Testis (tissue), 2 donors: Measurements from ENCODE around the gene CHCHD3.

ENCODE experiments used
- POLR2A ChIP-seq: fragments of 450-650 bp; IDR thresholded peaks from one replicate; pipeline ENCODE4 v1.6.1; 2017; ENCODE audit warnings: antibody characterized with exemption, mild to moderate bottlenecking, moderate library complexity
- TF ChIP-seq, protein P1 (sequence below), 3 experiments: fragments of 450-650 bp in 2 of 3; fragments of 200-600 bp in 1 of 3; sonication (generic) in 1 of 3; IDR thresholded peaks; one replicate each; pipeline ENCODE4 v1.5.1; 2016 to 2019; ENCODE audit warnings: antibody characterized with exemption in 3 of 3, mild to moderate bottlenecking in 2 of 3, moderate library complexity in 1 of 3

DNA sequence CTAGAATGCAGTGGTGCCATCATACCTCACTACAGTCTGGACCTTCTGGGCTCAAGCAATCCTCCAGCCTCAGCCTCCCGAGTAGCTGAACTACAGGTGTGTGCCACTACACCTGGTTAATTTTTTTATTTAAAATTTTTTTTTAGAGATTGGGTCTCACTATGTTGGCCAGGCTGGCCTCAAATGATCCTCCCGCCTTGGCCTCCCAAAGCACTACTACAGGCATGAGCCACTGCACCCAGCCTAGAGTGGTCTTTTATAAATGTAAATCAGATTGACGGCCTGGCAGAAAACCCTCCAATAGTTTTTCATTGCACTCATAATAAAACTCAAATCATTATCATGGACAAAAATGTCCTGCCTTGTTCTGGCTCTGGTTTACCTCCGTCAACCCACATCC lies 303.9 kb downstream of the CHCHD3 start:
- TF ChIP-seq, protein P1, sequence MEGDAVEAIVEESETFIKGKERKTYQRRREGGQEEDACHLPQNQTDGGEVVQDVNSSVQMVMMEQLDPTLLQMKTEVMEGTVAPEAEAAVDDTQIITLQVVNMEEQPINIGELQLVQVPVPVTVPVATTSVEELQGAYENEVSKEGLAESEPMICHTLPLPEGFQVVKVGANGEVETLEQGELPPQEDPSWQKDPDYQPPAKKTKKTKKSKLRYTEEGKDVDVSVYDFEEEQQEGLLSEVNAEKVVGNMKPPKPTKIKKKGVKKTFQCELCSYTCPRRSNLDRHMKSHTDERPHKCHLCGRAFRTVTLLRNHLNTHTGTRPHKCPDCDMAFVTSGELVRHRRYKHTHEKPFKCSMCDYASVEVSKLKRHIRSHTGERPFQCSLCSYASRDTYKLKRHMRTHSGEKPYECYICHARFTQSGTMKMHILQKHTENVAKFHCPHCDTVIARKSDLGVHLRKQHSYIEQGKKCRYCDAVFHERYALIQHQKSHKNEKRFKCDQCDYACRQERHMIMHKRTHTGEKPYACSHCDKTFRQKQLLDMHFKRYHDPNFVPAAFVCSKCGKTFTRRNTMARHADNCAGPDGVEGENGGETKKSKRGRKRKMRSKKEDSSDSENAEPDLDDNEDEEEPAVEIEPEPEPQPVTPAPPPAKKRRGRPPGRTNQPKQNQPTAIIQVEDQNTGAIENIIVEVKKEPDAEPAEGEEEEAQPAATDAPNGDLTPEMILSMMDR (IDR thresholded peaks at IDR 0.05) = no peak
- TF ChIP-seq POLR2A = no peak
